Activated gamma-delta T cell (primary cell): ENCODE measurements around the gene ZNF577.
"Not testable (repeated sequence)": the region's sequence is repeated elsewhere in the genome, so short reads cannot be mapped to it uniquely, and the experiment has no call there.

Experiments used
- DNase-seq: peaks from one replicate; lab custom pipeline; 2025; lab: John Stamatoyannopoulos, UW
- total RNA-seq, 2 donors: gene quantifications; one replicate each; lab custom pipeline; 2026; lab: John Stamatoyannopoulos, UW

ZNF577 gene
- 23.1 to 30.8 reads per million in 2 donors for total RNA-seq

- peak; percentile 46 for DNase-seq
These were observed at the start of gene ZNF577 for GRCh38 chr19:51887522-51888498. Gene ZNF577, minus strand, starts transcription at chr19:51887951. Its CDS starts 7,569 bp downstream, at chr19:51880382.

- no peak for DNase-seq
These were observed 44.2 kb upstream of the ZNF577 start for GRCh38 chr19:51931921-51932320.

- no peak for DNase-seq
These were observed 40.1 kb upstream of the ZNF577 start for GRCh38 chr19:51927859-51928258.

- DNase-seq = peak; percentile 41
These were observed 39.3 kb upstream of the ZNF577 start, which contains the start of gene ZNF613 for GRCh38 chr19:51926784-51927741. Gene ZNF613, plus strand, starts transcription at chr19:51927472. Its CDS starts 8,749 bp downstream, at chr19:51936221.

- no peak for DNase-seq
These were observed 38.7 kb upstream of the ZNF577 start for GRCh38 chr19:51926426-51926783.

GRCh38 chr19:51921949-51922348 lies 34.2 kb upstream of the ZNF577 start:
- DNase-seq = no peak

- no peak for DNase-seq
These were observed 31.9 kb upstream of the ZNF577 start for GRCh38 chr19:51919606-51920005.

GRCh38 chr19:51916167-51916566 lies 28.4 kb upstream of the ZNF577 start:
- no peak for DNase-seq

GRCh38 chr19:51915324-51915867 lies 27.6 kb upstream of the ZNF577 start:
- no peak for DNase-seq

- not testable (repeated sequence) for DNase-seq
These were observed 20.2 kb upstream of the ZNF577 start for GRCh38 chr19:51907981-51908380.

GRCh38 chr19:51906108-51906507 lies 18.4 kb upstream of the ZNF577 start:
- not testable (repeated sequence) for DNase-seq

GRCh38 chr19:51905639-51906038 lies 17.9 kb upstream of the ZNF577 start:
- not testable (repeated sequence) for DNase-seq

- no peak for DNase-seq
These were observed 17.5 kb upstream of the ZNF577 start for GRCh38 chr19:51905206-51905605.

- peak; percentile 40 for DNase-seq
These were observed 16.8 kb upstream of the ZNF577 start, which contains the start of gene ZNF649 for GRCh38 chr19:51904331-51905165. Gene ZNF649, minus strand, starts transcription at chr19:51905017. Its CDS starts 4,910 bp downstream, at chr19:51900107.

GRCh38 chr19:51903192-51903591 lies 15.4 kb upstream of the ZNF577 start:
- DNase-seq = no peak

- no peak for DNase-seq
These were observed 14.1 kb upstream of the ZNF577 start for GRCh38 chr19:51901860-51902259.

- DNase-seq = no peak
These were observed 3.5 kb upstream of the ZNF577 start for GRCh38 chr19:51891193-51891747.

GRCh38 chr19:51889934-51890333 lies 2.2 kb upstream of the ZNF577 start:
- no peak for DNase-seq

GRCh38 chr19:51884713-51885112 lies 3.0 kb downstream of the ZNF577 start:
- DNase-seq = no peak

GRCh38 chr19:51882518-51882917 lies 5.2 kb downstream of the ZNF577 start:
- DNase-seq = no peak
